T-cell (primary cell): ENCODE results near the gene PSME2. TPM values are rescaled to one million over a fixed set of nuclear protein-coding genes. Genes with fewer than 3 reads are reported as not detected.

Experiments
- ATAC-seq, 4 experiments: fragments of 200-7000 bp in 3 of 4; fragments of 150-1000 bp in 1 of 4; cut with Tn5 transposase; replicated peaks in 1 of 4; 1 replicate in 3 of 4; 2 replicates in 1 of 4; pipeline ENCODE4 v1.10.0; 2021; ENCODE audit warnings: moderate library complexity in 3 of 4, mild to moderate bottlenecking in 2 of 4, moderate number of reproducible peaks in 1 of 4
- CTCF ChIA-PET, 2 donors: fragments of 300-600 bp; sonication (Branson Sonifier 250); formaldehyde crosslinking; loops; one replicate each; lab custom pipeline; 2022; ENCODE audit warnings: antibody characterized with exemption in 2 of 2; lab: Charles Lee
- POLR2A ChIA-PET, 2 donors: fragments of 300-600 bp; sonication (Branson Sonifier 250); formaldehyde crosslinking; loops; one replicate each; lab custom pipeline; 2022; ENCODE audit warnings: antibody characterized with exemption in 2 of 2; lab: Charles Lee
- DNase-seq, 35 experiments: peaks; one replicate each; pipeline versions ENCODE4 v3.0.0 to v3.0.0-alpha.2; 2013 to 2023
- H3K27ac ChIP-seq: one replicate; pipeline ENCODE4 v1.5.1; 2013; ENCODE audit warnings: low read length
- H3K27me3 ChIP-seq, 2 experiments: replicated peaks in 1 of 2; 1 replicate in 1 of 2; 2 replicates in 1 of 2; pipeline versions ENCODE4 v1.6.1 to v1.7.0; 2013; ENCODE audit warnings: low read length in 1 of 2, mixed read lengths in 1 of 2; ENCODE audit not compliant: control insufficient read depth in 2 of 2, insufficient read depth in 2 of 2; ENCODE audit errors: extremely low read depth in 1 of 2
- H3K36me3 ChIP-seq, 2 donors: 1 replicate in 1 of 2; 2 replicates in 1 of 2; pipeline versions ENCODE4 v1.6.1 to v1.7.0; 2013; ENCODE audit warnings: low read length in 1 of 2; ENCODE audit not compliant: control insufficient read depth in 2 of 2, insufficient read depth in 1 of 2; ENCODE audit errors: extremely low read depth in 1 of 2
- H3K4me1 ChIP-seq, 2 experiments: 1 replicate in 1 of 2; 2 replicates in 1 of 2; pipeline versions ENCODE4 v1.6.1 to v1.7.0; 2013; ENCODE audit warnings: low read length in 2 of 2, mixed read lengths in 1 of 2; ENCODE audit not compliant: insufficient read depth in 2 of 2, control insufficient read depth in 1 of 2; ENCODE audit errors: extremely low read depth in 1 of 2
- H3K4me3 ChIP-seq, 2 donors: 1 replicate in 1 of 2; 2 replicates in 1 of 2; pipeline versions ENCODE4 v1.5.1 to v1.7.0; 2013; ENCODE audit warnings: mild to moderate bottlenecking in 2 of 2, low read length in 1 of 2, moderate library complexity in 1 of 2; ENCODE audit not compliant: control insufficient read depth in 1 of 2; ENCODE audit errors: extremely low read depth in 1 of 2
- H3K9me3 ChIP-seq: 2 replicates; pipeline ENCODE4 v1.7.0; 2013
- H3K27ac Mint-ChIP-seq, 2 donors: one replicate each; pipeline ENCODE4 v1.8.0; 2020 to 2021; ENCODE audit warnings: mild to moderate bottlenecking in 2 of 2, mixed read lengths in 2 of 2
- H3K27me3 Mint-ChIP-seq, 2 donors: one replicate each; pipeline ENCODE4 v1.8.0; 2021 to 2022; ENCODE audit warnings: mixed read lengths in 2 of 2
- H3K36me3 Mint-ChIP-seq: one replicate; pipeline ENCODE4 v1.8.0; 2021; ENCODE audit warnings: mixed read lengths
- H3K4me1 Mint-ChIP-seq, 3 donors: one replicate each; pipeline ENCODE4 v1.8.0; 2020 to 2022; ENCODE audit warnings: mixed read lengths in 3 of 3, mild to moderate bottlenecking in 1 of 3
- H3K4me3 Mint-ChIP-seq, 3 donors: one replicate each; pipeline ENCODE4 v1.8.0; 2020 to 2022; ENCODE audit warnings: mild to moderate bottlenecking in 3 of 3, mixed read lengths in 3 of 3, moderate library complexity in 3 of 3
- H3K9me3 Mint-ChIP-seq, 3 donors: one replicate each; pipeline ENCODE4 v1.8.0; 2020 to 2022; ENCODE audit warnings: mixed read lengths in 3 of 3
- WGBS: methylation state at CpG from one replicate; pipeline ENCODE4 v1.1.5; 2013; ENCODE audit warnings: missing lambda C conversion rate; ENCODE audit not compliant: insufficient coverage; 5-methylcytosine and 5-hydroxymethylcytosine counted together
- total RNA-seq, 35 experiments: library from RNA in 6 of 35; stranded (reverse) in 6 of 35; fragments of 120-200 nt in 1 of 35; gene quantifications; one replicate each; pipeline versions ENCODE4 v1.2.1 to v1.2.4 and lab custom pipeline; 2013 to 2026

Gene PSME2
- total RNA-seq, 5 donors from 2014 or later (not counting 1 experiment from before 2014, with no cell fraction given) = 130 to 192 (median 159) TPM

DNA sequence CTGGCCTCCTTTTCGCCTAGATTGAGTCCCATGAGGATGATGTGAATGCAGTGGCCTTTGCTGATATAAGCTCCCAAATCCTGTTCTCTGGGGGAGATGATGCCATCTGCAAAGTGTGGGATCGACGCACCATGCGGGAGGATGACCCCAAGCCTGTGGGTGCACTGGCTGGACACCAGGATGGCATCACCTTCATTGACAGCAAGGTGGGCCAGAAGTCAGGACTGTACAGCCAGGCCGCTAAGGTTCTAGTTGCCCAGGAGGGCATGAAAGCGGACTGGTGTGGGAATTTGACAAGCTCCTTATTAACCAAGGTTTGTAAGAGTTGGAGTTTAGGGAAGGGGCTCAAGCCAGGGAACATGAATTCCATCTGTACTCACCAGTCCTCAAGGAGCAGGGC lies 26.7 kb downstream of the PSME2 start:
- WGBS = 86% methylated on average over 4 of the region's 6 CpGs
- Mint-ChIP-seq H3K4me1 (peaks cover 29 to 37% (median 30%) of the 10 kb centered on the region in 3 donors), H3K36me3 (peaks cover 68% of the 10 kb centered on the region), H3K4me3 (no peak overlapping the region), H3K27ac (no peak overlapping the region), H3K27me3 (no peaks in the 10 kb centered on the region), H3K9me3 (no peaks in the 10 kb centered on the region)
- Histone ChIP-seq H3K4me3 (no peak overlapping the region), H3K27ac (no peak overlapping the region), H3K4me1 (peaks cover 12 to 24% of the 10 kb centered on the region in 2 experiments), H3K36me3 (peaks cover 3 to 81% of the 10 kb centered on the region in 2 donors), H3K9me3 (no peaks in the 10 kb centered on the region), H3K27me3 (no peaks in the 10 kb centered on the region)
- no peak for ATAC-seq
- DNase-seq = no peak
- CTCF ChIA-PET = interaction anchor here in 1 of 2 donors (0.6 kb wide), 3 partner anchors 11 to 1137 kb away, joined by 3 to 5 read pairs (median 3); partner anchors contain the start of gene AJUBA
- POLR2A ChIA-PET = interaction anchor here in 1 of 2 donors (0.6 kb wide), 1 partner anchor 43 kb away, joined by 3 read pairs; no protein-coding TSS in a partner anchor

DNA sequence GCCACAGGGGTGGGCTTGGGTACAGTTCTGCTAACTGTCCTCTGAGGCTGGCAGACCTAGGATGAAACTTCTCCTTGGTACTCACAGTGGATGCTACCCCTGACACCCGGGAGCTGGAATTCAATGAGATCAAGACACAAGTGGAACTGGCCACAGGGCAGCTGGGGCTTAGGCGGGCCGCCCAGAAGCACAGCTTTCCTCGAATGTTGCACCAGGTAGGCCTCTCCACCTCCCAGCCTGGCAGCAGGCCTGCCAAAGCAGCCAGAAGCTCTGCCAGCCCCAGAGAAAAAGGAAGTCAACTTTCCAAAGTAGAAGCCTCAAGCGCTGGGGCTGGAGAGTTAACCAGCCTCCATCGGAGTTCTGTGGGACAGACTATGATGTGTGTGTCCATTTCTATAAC lies 29.2 kb downstream of the PSME2 start:
- Mint-ChIP-seq H3K27ac (no peak overlapping the region), H3K36me3 (peaks cover 49% of the 10 kb centered on the region), H3K4me3 (peak overlapping the region in 1 of 3 donors; percentile 94), H3K9me3 (no peaks in the 10 kb centered on the region), H3K27me3 (no peaks in the 10 kb centered on the region), H3K4me1 (peaks cover 29 to 39% (median 30%) of the 10 kb centered on the region in 3 donors)
- no peak overlapping the region for H3K4me3 ChIP-seq
- H3K36me3 ChIP-seq = peaks cover 0 to 57% of the 10 kb centered on the region in 2 donors
- WGBS = 100% methylated on average over 1 of the region's 6 CpGs
- H3K27me3 ChIP-seq = no peaks in the 10 kb centered on the region
- CTCF ChIA-PET = interaction anchor here (0.9 to 1.3 kb wide), 4 partner anchors 9 to 45 kb away, joined by 3 to 5 read pairs (median 4); partner anchors contain the start of gene IRF9 (in 1 of the 2)
- ATAC-seq (no peak), DNase-seq (no peak)
- H3K4me1 ChIP-seq = peaks cover 12 to 31% of the 10 kb centered on the region in 2 experiments
- POLR2A ChIA-PET = interaction anchor here (0.5 to 0.9 kb wide), 3 partner anchors 9 to 161 kb away, joined by 3 to 7 read pairs (median 4); partner anchors contain the start of gene IRF9 (in 1 of the 2)
- H3K9me3 ChIP-seq = no peaks in the 10 kb centered on the region
- H3K27ac ChIP-seq = no peak overlapping the region

DNA sequence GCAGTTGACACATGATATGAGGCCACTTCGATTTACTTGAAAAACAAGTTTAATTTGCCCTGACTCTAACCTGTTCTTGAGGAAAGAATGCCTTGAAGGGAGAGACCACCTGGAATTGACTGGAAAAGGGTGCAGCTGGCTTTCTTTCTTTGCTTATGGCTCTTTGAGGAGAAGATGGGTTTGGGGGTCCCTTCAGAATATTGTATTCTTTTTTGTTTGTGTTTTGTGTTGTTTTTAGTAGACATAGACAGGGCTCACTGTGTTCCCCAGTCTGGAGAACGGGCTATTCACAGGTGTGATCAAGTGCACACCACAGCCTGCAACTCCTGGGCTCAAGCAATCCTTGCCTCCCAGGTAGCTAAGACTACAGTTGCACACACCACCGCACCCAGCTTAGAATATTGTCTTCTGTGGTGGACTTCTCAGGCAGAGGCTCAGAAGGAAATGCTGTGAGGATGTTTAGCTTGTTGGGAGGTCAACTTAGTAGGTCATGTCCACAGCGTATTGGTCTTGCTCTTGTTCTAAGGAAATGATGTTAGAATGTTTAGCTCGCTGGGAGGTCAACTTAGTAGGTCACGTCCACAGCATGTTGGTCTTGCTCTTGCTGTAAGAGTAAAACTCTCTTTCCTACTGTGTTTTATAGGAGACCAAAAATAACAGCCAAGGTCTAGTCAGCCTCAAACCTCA lies 30.1 kb downstream of the PSME2 start:
- peaks cover 44% of the 10 kb centered on the region for H3K36me3 Mint-ChIP-seq
- Histone ChIP-seq H3K9me3 (no peaks in the 10 kb centered on the region), H3K4me3 (peak overlapping the region; percentile 94 to 99), H3K4me1 (peaks cover 12 to 31% of the 10 kb centered on the region in 2 experiments), H3K27me3 (no peaks in the 10 kb centered on the region), H3K27ac (no peak overlapping the region), H3K36me3 (peaks cover 0 to 49% of the 10 kb centered on the region in 2 donors)
- DNase-seq (no peak), ATAC-seq (no peak)
- peak overlapping the region; percentile 90 to 94 (median 93) for H3K4me3 Mint-ChIP-seq
- peaks cover 29 to 39% (median 30%) of the 10 kb centered on the region in 3 donors for H3K4me1 Mint-ChIP-seq
- H3K9me3 Mint-ChIP-seq = no peaks in the 10 kb centered on the region
- peak overlapping the region; percentile 98 for H3K27ac Mint-ChIP-seq
- CTCF ChIA-PET = interaction anchor here (0.6 to 2.5 kb wide), 6 partner anchors 10 to 1461 kb away, joined by 3 to 20 read pairs (median 4); partner anchors contain the start of gene IRF9 (in 2 of the 2)
- WGBS = 67% methylated on average over 1 of the region's 6 CpGs
- POLR2A ChIA-PET = interaction anchor here (0.6 to 2.2 kb wide), 8 partner anchors 10 to 126 kb away, joined by 3 to 10 read pairs (median 4); partner anchors contain the start of genes IRF9 (in 1 of the 2), PSME2 (in 1 of the 2) and TINF2 (in 1 of the 2)
- H3K27me3 Mint-ChIP-seq = no peaks in the 10 kb centered on the region

DNA sequence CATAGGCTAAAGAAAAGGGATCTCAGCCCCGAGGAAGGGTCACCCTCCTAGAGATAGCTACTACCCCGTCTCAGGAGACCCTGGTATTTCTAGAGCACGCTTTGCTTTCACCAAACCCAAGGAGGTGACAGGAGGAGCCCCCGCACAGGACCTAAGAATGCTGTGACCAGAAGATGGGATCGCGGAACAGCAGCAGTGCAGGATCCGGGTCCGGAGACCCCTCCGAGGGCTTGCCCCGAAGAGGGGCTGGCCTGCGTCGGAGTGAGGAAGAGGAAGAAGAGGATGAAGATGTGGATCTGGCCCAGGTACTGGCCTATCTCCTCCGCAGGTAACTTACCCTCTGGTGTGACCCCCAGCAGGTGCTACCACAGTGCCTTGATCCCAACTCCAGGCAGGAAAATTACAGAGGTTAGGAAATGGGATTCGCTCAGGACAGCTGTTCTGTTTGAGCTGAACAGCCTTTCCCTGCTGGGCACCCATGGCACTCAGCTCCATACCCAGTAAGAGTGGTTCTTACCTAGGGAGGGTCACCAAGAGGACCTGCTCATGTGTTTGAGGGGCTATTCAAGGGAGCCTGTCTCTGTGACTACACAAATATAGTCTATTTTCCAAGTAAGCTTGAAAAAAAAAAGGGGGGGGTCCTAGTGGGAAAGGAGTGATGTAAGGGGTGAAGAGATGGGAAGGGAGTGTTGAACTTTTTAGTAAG lies 30.8 kb downstream of the PSME2 start:
- Histone ChIP-seq H3K27me3 (no peaks in the 10 kb centered on the region), H3K36me3 (peaks cover 0 to 42% of the 10 kb centered on the region in 2 donors), H3K27ac (peak overlapping the region; percentile 99), H3K9me3 (no peaks in the 10 kb centered on the region), H3K4me3 (peak overlapping the region; percentile 94 to 99), H3K4me1 (peaks cover 12 to 31% of the 10 kb centered on the region in 2 experiments)
- Mint-ChIP-seq H3K27ac (peak overlapping the region; percentile 98), H3K9me3 (no peaks in the 10 kb centered on the region), H3K4me3 (peak overlapping the region; percentile 90 to 94 (median 93)), H3K4me1 (peaks cover 30 to 40% (median 31%) of the 10 kb centered on the region in 3 donors), H3K36me3 (peaks cover 41% of the 10 kb centered on the region), H3K27me3 (no peaks in the 10 kb centered on the region)
- ChIA-PET POLR2A (interaction anchor here (0.6 to 2.4 kb wide), 21 partner anchors 8 to 1278 kb away, joined by 3 to 23 read pairs (median 5); partner anchors contain the start of genes IPO4 (in 2 of the 2), PSME2 (in 2 of the 2), RNF31 (in 2 of the 2) and EMC9 (in 1 of the 2)), CTCF (interaction anchor here (0.6 to 2.6 kb wide), 15 partner anchors 16 to 321 kb away, joined by 3 to 24 read pairs (median 5); partner anchors contain the start of genes IRF9 (in 2 of the 2), DHRS4 (in 1 of the 2), EMC9 (in 1 of the 2) and FITM1 (in 1 of the 2))
- ATAC-seq = no peak
- 3% methylated on average over 10 of the region's 14 CpGs for WGBS
- no peak for DNase-seq

DNA sequence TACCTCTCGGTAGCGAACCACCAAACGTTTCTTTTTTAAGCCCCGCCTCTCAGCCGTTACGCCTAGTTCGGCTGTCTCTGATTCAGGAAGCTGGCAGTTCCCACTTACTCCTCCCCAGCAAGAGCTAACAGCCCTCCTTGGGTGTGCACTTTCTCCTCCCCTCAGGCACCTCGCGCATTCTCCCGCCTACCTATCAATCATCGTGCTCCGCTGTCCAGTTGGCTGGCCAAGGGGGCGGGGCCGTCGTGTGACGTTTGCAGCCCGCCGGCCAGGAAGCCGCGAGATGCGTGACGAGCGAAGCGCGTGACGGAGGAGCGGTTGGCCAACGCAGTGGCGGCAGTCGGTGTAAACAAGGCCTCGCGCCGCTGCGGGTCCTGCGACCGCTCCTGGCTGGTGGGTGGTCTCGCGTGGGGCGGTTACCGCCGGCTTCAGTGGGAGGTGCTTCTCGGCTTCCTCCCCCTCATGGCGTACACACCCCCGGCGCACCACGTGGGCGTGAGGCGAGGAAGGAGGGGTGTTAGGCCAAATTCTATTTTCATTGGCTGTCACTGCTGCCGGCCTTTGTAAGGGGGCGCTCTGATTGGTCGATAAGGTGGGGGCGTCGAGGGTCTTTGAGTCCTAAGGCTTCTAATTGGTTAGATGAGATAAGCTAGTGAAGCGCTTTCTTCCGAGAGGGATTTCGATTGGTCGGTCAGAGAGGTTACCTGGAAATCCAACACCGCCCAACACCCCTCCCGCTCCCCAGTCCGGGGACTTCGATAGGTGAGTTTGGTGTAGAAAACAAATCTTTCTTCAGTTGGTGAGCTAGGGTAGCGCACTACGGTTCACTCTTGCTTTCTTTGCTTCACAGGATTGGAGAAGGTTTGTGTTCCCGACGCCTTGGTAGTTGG lies 31.6 kb downstream of the PSME2 start, which contains the start of the genes DCAF11 and NRL:
Gene DCAF11 (plus strand): TSS at position 246 of the 890 bp plus-strand sequence. CDS start 818 bp downstream, outside the sequence.
Gene NRL (minus strand): TSS at position 418 of the 890 bp plus-strand sequence. CDS start 32,101 bp downstream, outside the sequence.
- Histone ChIP-seq H3K27me3 (no peaks in the 10 kb centered on the region), H3K4me1 (peaks cover 12 to 31% of the 10 kb centered on the region in 2 experiments), H3K36me3 (peaks cover 0 to 35% of the 10 kb centered on the region in 2 donors), H3K9me3 (no peaks in the 10 kb centered on the region), H3K4me3 (peak within 1 kb of the TSS; percentile 94 to 99), H3K27ac (peak within 1 kb of the TSS; percentile 99)
- peak within 1 kb of the TSS; percentile 90 to 94 (median 93) for H3K4me3 Mint-ChIP-seq
- POLR2A ChIA-PET = interaction anchor here (0.6 to 2.4 kb wide), 19 partner anchors 9 to 1277 kb away, joined by 3 to 23 read pairs (median 5); partner anchors contain the start of genes IPO4 (in 2 of the 2), PSME2 (in 2 of the 2), RNF31 (in 2 of the 2) and EMC9 (in 1 of the 2)
- H3K27me3 Mint-ChIP-seq = no peaks in the 10 kb centered on the region
- peak; percentile 85 to 88 (median 87) for ATAC-seq
- H3K27ac Mint-ChIP-seq = peak within 1 kb of the TSS; percentile 98
- no peaks in the 10 kb centered on the region for H3K9me3 Mint-ChIP-seq
- CTCF ChIA-PET = interaction anchor here (0.6 to 2.6 kb wide), 21 partner anchors 9 to 645 kb away, joined by 3 to 24 read pairs (median 5); partner anchors contain the start of genes IRF9 (in 2 of the 2), DHRS4 (in 1 of the 2), EMC9 (in 1 of the 2) and FITM1 (in 1 of the 2)
- H3K4me1 Mint-ChIP-seq = peaks cover 30 to 42% (median 32%) of the 10 kb centered on the region in 3 donors
- DNase-seq = peak; percentile 97 to 100 (median 99)
- peaks cover 38% of the 10 kb centered on the region for H3K36me3 Mint-ChIP-seq
- WGBS = 0% methylated on average over 32 of the region's 65 CpGs
